ENCODE measurements around the gene NAXE. TPM values are rescaled to one million over a fixed set of nuclear protein-coding genes. Genes with fewer than 3 reads are reported as not detected.

NAXE gene
- total RNA-seq, result 100 to 1,000 TPM in 1 of 4 donors, 10 to 100 TPM in 3; 25.1 to 104 (median 77.5) TPM

GRCh38 chr1:156591432-156592157 lies at the start of gene NAXE:
Gene NAXE, plus strand, starts transcription at chr1:156591776. Its CDS starts 29 bp downstream, at chr1:156591805.
- peak; percentile 82 for DNase-seq
- intact Hi-C loops (cut with DNase I; ENCODE audit: low total_unique reads), result no loop called here
- Histone ChIP-seq H3K36me3 (peaks cover 0 to 9% (median 0%) of the 10 kb centered on the region in 4 donors), H3K27ac (peak within 1 kb of the TSS; percentile 87 to 94 (median 91)), H3K4me1 (peaks cover 9 to 14% (median 11%) of the 10 kb centered on the region in 4 donors), H3K9me3 (no peaks in the 10 kb centered on the region), H3K27me3 (no peaks in the 10 kb centered on the region), H3K4me3 (peak within 1 kb of the TSS; percentile 61 to 97 (median 78))
- in situ Hi-C loops (cut with MboI; ENCODE audit: low pct_ligation_motif_present in 1 of 4, low pct_unique_long_range_greater_than_20kb in 1 of 4, low sequenced_read_pairs in 3 of 4), result no loop called here
- TF ChIP-seq POLR2A (IDR thresholded peaks at IDR 0.05), result peak; percentile 76
- TF ChIP-seq POLR2AphosphoS5 (IDR thresholded peaks at IDR 0.05), result peak; percentile 59 to 69 (median 68)
- TF ChIP-seq EP300 (IDR thresholded peaks at IDR 0.05; ENCODE audit: low read depth), result no peak
- WGBS, 2 donors (ENCODE audit: low coverage in 1 of 2), result 0% methylated on average over 39 of the region's 60 CpGs; no CpG with 5 or more reads in 1 of the 2 donors

GRCh38 chr1:156543066-156543465 lies 48.5 kb upstream of the NAXE start:
- 83 to 92% methylated on average over 1 of the region's 1 CpG for WGBS, 2 donors (ENCODE audit: low coverage in 1 of 2)
- intact Hi-C loops (cut with DNase I; ENCODE audit: low total_unique reads) (no loop called here), in situ Hi-C loops (cut with MboI; ENCODE audit: low pct_ligation_motif_present in 1 of 4, low pct_unique_long_range_greater_than_20kb in 1 of 4, low sequenced_read_pairs in 3 of 4) (no loop called here)
- Histone ChIP-seq H3K9me3 (no peaks in the 10 kb centered on the region), H3K4me1 (no peaks in the 10 kb centered on the region), H3K4me3 (no peak overlapping the region), H3K27ac (no peak overlapping the region), H3K36me3 (no peaks in the 10 kb centered on the region), H3K27me3 (no peaks in the 10 kb centered on the region)
- no peak for TF ChIP-seq POLR2AphosphoS5 (IDR thresholded peaks at IDR 0.05)
- no peak for TF ChIP-seq POLR2A (IDR thresholded peaks at IDR 0.05)
- TF ChIP-seq, protein P1, sequence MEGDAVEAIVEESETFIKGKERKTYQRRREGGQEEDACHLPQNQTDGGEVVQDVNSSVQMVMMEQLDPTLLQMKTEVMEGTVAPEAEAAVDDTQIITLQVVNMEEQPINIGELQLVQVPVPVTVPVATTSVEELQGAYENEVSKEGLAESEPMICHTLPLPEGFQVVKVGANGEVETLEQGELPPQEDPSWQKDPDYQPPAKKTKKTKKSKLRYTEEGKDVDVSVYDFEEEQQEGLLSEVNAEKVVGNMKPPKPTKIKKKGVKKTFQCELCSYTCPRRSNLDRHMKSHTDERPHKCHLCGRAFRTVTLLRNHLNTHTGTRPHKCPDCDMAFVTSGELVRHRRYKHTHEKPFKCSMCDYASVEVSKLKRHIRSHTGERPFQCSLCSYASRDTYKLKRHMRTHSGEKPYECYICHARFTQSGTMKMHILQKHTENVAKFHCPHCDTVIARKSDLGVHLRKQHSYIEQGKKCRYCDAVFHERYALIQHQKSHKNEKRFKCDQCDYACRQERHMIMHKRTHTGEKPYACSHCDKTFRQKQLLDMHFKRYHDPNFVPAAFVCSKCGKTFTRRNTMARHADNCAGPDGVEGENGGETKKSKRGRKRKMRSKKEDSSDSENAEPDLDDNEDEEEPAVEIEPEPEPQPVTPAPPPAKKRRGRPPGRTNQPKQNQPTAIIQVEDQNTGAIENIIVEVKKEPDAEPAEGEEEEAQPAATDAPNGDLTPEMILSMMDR (IDR thresholded peaks at IDR 0.05), result no peak
- no peak for TF ChIP-seq EP300 (IDR thresholded peaks at IDR 0.05; ENCODE audit: low read depth)
- no peak for DNase-seq

DNA sequence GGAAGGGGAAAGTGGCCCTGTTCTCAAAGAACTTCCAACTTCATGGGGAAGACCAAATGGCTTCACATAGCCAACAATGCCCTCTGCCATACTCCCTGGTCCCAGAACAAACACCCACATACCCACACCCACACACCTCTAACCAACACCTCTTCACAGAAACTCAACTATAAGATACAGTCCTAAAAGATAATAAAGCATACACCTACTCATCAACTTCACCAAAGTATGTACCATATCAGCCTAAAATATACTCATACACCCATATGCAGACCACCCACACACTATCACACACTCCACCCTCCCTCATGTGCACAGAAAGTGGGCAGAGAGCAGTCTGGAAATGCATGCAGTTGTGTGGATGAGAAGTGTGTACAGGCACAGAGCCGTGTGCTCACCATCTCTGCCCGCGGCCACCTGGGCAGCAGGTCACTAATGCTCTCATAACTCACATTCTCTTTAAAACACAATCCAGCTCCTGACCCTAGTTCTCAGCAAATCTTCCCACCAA lies 46.9 kb upstream of the NAXE start:
- TF ChIP-seq POLR2A (IDR thresholded peaks at IDR 0.05) (no peak), EP300 (IDR thresholded peaks at IDR 0.05; ENCODE audit: low read depth) (no peak), POLR2AphosphoS5 (IDR thresholded peaks at IDR 0.05) (no peak)
- TF ChIP-seq, protein P1 (IDR thresholded peaks at IDR 0.05), result no peak
- intact Hi-C loops (cut with DNase I; ENCODE audit: low total_unique reads) (no loop called here), in situ Hi-C loops (cut with MboI; ENCODE audit: low pct_ligation_motif_present in 1 of 4, low pct_unique_long_range_greater_than_20kb in 1 of 4, low sequenced_read_pairs in 3 of 4) (no loop called here)
- Histone ChIP-seq H3K27ac (no peak overlapping the region), H3K27me3 (no peaks in the 10 kb centered on the region), H3K9me3 (no peaks in the 10 kb centered on the region), H3K36me3 (no peaks in the 10 kb centered on the region), H3K4me1 (no peaks in the 10 kb centered on the region), H3K4me3 (no peak overlapping the region)
- WGBS, 2 donors (ENCODE audit: low coverage in 1 of 2), result 98% methylated on average over 3 of the region's 3 CpGs; no CpG with 5 or more reads in 1 of the 2 donors
- no peak for DNase-seq

DNA sequence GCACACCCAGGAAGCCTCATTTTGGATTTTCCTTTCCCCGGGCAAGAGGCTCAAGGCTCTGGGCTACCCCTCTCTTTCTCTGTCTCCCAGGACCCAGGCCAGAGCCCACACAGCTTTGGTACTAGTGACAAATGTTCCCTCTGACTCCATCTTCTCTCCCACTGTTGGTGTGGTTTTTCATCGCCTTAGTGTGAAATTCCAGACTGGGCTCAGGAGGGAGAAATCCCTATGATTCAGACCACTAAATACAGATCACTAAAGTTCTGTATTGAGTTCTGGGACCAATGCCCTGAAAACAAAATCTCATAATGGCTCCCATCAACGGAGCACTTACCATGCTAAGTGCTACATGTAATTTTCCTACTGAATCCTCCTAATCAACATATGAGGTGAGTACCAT lies 45.3 kb upstream of the NAXE start:
- in situ Hi-C loops (cut with MboI; ENCODE audit: low pct_ligation_motif_present in 1 of 4, low pct_unique_long_range_greater_than_20kb in 1 of 4, low sequenced_read_pairs in 3 of 4) (no loop called here), intact Hi-C loops (cut with DNase I; ENCODE audit: low total_unique reads) (no loop called here)
- Histone ChIP-seq H3K9me3 (no peaks in the 10 kb centered on the region), H3K4me1 (no peaks in the 10 kb centered on the region), H3K4me3 (no peak overlapping the region), H3K27me3 (no peaks in the 10 kb centered on the region), H3K27ac (no peak overlapping the region), H3K36me3 (no peaks in the 10 kb centered on the region)
- WGBS, 2 donors (ENCODE audit: low coverage in 1 of 2), result 98% methylated on average over 3 of the region's 3 CpGs; no CpG with 5 or more reads in 1 of the 2 donors
- no peak for TF ChIP-seq EP300 (IDR thresholded peaks at IDR 0.05; ENCODE audit: low read depth)
- no peak for TF ChIP-seq POLR2A (IDR thresholded peaks at IDR 0.05)
- TF ChIP-seq, protein P1 (IDR thresholded peaks at IDR 0.05), result no peak
- no peak for TF ChIP-seq POLR2AphosphoS5 (IDR thresholded peaks at IDR 0.05)
- DNase-seq, result no peak
